HPDE6-E6E7 (cell line): ENCODE results near the gene WDR1.

Experiments
- DNase-seq: peaks from one replicate; pipeline ENCODE4 v3.0.0; 2011; ENCODE audit warnings: missing footprints; ENCODE audit errors: extremely low spot score

WDR1 gene

DNA sequence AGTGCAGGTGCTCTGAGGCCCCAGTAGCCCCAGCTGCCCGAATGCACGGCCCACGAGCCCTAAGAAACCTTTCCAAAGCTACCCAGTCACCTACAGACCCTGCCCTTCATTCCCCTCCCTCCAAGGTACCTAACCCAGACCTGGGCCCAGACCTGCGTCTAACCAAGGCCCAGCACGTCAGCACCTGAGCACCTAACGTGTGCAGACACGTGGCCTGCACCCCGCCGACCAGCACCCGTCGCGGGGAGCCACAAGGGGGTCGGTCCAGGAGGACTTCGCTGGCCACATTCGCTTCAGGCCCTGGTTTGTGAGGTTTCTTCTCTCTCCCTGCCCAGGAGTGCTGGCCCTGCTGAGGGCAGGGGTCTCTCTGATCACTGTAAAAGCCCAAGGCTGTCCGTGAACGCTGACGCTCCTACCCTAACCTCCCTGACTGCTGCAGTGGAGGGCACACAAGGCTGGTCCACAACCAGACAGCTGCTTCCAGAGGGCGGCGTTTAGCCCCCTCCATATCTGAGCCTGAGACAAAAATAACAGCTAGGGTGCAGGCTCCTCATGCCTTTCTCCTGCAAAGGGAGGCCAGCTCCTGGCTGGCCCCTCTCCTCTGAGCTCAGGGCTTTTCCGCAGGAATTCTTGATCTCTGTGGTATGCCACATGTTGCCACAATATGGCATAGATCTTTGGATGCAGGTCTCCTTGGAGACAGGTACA lies 31.8 kb downstream of the WDR1 start:
- no peak for DNase-seq

DNA sequence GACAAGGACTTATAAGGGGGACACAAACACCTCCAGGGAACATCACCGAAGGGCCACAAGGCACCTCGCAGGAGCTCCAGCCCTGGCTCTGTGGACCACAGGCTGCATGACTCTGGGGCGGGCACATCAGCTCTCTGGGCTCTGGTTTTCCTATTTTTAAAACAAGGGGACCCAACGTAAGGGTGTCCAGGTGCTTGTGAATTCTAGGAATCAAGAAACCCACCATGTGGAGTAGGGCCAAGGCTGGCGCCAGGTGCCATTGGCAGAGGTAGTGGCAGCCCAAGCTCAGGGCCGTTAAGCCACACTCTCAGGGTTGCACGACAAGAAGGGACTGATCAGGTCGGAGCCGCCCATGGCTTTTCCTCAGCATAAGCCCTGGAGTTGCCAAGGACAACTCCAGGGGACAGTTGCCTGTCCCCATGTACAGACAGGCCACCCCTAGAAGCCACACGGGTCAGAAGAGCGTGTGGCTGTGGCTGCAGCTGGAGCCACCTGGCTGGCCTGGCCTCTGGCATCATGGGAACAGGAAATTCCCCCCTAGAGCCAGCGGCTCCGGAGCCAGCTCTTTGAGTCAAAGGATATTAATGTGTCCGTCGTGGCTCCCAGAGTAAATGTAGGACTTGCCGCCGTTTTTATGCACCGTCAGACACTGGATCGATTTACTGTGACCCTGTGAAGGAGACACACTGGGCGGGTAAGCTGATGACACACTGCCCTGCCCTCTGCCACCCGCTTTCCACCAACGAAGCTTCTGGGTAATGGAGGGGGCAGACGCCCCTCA lies 32.5 kb downstream of the WDR1 start:
- DNase-seq: no peak

DNA sequence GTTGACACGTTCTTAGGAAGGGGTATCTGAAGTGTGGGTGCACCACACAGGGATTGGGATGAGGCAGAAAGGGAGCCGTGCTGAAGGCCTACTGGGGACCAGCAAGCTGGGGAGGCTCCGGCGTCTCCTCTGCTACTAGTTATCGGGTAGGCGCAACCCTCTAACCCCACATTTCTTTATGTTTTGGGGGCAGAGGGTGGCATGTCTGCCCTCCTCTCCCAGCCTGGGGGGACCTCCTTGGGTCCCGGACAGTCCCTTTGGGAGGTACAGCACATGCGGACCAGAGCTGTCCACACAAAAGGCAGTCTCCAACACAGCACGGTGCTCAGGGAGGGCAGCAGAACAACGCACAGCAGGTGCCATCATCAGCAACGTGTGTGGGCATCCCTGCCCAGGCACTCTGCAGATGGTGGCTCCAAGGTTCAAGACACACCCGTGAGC lies 33.2 kb downstream of the WDR1 start:
- no peak for DNase-seq

DNA sequence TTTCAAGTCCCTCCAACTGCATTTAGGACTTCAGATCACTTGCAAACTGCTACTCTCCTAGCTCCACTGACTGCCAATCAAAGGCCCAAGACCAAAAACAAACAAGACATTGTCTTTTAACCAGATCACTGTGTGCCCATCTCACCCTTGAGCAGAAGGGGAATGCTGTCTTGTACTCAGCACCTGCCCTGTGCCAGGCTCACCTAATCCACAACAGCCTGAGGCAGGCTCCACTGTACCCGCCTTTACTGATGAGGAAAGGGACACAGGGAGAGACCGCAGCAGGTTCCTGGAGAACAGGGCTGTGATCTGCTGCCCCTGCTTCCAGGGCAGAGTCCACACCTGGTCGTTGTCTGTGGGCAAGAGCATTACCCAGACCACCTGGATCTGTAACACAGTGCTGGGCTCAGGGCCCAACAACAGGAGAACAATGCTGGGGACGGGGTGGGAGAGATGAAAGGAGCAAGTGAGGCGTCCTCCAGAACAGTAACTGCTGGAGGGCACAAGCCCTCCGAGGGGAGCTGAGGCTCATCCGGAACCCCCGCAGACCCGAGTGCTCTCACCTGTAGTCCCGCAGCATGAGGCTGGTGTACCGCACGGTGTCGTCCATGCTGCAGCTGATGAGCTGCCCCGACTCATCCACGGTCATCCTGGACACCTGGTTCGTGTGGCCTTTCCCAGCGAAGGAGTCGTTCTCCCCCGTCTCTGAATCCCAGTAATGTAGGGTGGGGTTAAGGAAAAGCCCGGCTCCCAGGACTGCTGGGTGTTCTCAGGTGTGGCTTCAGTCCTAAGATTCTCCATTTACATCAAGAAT lies 33.9 kb downstream of the WDR1 start:
- DNase-seq: no peak

DNA sequence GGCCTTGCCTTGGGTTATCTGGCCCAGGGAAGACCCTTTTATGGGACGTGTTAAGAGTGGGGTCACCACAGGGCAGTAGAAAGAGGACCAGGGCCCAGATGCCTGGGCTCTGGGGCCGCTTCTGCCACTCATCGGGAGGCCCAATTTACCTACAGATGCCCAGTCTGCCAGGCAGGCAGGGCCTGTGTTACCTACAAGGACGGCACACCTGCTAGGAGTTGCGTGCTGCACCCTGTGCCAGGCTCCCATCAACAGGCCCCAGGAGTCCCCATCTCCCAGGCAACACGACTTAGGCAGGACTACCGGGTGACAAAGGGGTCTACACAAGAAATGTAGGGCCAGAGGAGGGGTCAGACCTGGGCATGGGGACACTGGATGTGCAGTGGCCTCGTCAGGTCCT lies 34.6 kb downstream of the WDR1 start:
- no peak for DNase-seq

DNA sequence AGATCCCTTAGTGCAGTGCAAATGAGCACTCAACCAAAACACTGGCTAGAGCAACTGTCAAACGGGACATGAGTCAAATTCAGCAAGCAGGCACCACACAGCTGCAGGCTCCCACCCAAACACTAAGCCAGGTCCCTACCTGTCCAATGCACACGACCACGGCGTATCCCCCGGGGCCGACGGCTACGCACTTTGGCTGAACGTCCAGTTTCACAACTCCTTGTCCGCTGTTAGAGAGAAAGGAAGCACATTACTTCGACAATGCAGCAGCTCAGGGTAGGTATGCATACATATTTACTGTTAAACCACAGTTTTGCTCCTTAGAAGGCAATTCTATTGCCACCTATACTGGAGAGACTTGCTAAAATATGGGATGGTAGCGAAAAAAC lies 35.4 kb downstream of the WDR1 start:
- DNase-seq: no peak

DNA sequence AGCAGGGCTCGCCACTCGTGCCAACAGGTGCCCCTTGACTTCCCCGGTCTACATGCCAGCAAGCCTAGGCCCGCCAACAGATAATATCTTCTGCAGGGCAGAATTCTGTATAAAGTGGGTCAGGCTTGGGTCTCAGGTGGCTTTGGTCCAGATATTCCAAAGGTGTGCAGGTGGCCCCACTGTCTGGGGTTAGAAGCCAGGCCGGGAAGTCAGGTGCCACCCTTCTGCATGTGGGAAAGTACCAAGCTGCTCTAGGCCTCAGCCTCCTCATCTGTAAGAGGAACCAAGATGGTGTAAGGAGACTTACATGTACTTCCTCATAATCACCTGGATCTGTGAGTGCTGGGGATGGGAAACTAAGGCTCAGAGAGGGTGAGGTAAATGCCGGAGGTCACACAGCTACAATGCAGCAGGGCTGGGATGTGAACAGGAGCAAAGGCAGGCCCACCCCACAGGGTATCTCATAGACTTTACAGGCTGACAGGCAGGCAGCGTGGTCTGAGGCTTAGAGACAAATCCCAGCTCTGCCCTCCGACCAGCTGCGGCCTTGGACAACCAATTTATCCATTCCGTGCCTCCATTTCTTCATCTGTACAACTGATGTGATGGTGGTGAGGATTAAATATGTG lies 35.9 kb downstream of the WDR1 start:
- DNase-seq: no peak

DNA sequence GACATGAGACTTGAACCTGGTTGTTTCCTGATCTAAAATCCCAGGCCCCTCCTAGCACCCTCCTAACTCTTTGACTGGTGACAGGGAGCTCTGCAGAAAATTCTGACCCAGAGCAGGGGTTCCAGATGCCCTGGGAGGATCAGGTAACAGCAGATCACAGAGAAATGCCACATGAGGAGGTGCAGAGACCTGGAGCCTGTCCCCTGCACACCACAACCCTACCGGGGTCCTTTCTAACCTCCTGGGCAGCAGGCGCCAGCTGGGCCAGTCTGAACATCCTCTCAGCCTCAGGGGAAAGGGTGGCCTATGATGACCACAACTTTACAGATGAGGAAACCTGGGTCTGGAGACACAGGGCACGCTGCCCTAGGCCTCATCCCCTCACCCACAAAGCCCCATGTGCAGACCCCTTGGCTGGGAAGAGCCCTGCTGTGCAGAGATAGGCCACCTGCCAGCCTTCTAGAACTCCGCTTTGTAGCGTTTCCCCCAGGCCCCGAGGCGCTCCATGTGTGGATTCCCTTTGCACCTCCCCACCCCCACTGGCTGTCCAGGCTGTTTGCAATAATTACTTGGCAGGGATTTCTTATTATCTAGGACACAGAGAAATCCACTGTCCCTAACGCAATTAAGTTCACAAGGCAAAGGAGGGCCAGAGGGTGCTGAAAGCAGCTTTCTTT lies 36.5 kb downstream of the WDR1 start:
- no peak for DNase-seq

DNA sequence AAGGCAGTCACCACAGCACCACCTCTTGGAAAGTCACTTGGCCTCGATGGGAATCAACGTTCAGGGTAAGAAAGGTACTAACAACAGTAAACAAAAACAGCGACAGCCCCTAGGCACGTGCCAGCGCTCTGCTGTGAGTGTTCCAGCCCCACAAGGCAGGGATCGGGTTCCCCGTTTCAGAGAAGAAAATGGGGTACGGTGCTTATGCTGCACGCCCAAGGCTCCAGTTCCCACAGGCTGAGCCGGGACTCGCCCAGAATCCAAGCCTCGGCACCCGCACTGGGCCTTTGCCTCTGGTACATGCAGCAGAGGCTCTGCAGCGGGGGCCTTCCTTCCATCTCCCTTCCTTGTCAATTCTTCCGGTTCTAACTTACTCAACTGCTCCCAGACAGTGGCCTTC lies 37.3 kb downstream of the WDR1 start:
- DNase-seq: no peak

DNA sequence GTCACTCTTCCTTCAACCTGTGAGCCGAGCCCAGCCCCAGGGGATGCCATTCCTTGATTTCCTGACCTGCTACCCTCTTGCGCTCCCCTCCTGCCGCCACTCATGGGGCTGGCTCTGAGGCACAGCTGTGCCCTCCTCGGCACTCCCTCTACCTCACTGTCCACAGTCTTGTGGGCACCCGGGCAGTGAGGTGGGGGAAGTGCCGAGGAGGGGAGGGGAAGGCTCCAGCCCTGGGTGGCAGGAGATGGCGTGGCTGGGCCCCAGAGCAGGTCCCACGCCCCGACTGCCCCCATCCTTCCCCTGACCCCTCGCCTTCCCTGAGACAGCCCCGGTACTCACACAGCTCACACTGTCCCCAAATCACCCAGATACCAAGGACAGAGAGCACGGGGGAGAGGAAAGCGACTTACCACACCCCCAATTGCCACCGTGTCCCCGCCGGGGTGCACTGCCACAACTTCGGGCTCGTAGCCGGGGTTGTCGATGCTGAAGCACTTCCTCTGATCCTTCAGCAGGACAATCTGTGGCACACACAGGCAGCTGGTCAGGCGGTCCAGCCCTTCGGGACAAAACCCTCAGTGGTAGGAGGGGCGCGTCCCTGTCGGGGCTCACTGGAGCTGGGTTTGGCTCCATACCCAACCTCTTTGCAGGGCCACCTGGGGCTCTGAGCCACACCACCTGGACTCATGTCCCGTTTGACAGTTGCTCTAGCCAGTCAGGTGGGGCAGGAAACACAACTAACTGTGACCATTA lies 37.9 kb downstream of the WDR1 start:
- no peak for DNase-seq

DNA sequence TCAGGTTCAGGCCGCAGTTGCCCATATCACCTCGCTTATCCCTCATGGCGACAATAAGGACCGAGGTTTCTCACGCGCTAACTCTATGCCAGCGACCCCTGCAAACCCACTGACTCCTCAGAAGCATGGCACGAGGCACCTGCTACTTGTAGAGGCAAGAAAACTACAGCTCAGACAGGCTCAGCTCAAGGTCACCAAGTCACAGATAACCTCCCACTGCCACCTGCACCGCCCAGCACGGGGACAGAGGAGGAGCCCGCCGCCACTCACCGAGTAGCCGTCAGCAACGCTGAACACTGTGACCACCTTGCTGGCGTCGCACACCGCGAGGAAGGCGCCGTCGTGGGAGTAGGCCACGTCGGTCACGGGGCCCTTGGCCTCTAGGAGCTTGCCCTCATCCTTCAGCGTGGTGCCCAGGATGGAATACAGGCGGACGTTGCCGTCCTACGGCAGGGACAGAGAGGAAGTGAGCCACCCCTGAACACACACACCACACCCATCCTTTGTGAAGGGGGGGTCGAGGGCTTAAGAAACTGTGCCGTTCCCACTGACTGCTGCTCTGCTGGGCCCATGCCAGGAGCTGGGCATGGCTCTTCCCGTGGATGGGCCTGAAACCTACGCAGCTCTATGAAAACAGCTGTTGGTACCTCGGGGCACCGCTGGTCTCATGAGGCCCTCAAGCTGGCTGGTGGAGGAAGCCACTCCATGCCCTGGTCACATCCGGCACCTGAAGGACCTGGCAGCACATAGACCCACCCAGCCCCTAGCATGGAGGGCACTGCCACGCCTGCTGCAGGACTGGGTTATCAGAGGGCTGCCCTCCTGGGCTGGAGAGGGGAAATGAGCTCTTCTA lies 38.9 kb downstream of the WDR1 start:
- no peak for DNase-seq

DNA sequence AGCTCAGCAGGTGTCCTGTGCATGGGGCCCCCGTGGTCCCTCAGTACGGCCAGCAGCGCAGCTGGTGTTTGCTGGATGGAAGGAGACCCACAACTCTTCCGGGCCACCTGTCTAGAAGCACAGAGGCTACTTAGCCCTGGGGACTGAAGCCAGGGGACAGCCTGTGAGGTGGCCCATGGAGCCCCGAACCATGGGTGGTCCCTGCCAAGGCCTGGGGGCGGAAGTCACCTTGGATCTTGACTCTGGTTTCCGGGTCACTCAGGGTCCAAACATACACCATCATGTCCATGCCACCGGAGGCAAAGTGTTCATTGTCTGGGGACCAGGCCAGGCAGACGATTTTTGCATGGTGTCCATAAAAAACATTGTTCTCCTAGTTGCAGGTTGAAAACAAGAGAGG lies 39.5 kb downstream of the WDR1 start:
- no peak for DNase-seq

DNA sequence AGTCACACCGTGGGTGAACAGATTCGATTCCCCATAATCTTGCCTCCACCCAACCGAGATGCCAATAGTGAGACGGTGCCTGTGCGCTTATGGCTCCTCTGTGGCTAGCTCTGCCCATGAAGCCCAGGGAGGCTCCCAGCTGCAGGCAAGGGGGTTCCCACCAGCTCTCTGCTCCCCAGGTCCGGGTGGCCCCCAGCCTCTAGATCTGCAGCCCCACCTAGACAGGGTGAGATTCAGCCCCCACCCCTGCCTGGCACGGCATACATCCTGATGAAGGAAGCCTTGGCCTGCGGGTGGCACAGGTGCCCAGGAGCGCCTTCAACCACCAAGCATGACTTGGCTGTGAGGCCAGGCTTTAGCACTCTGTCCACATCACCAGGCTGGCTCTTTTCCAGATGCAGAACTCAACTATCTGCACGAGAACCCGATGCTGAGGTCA lies 40.6 kb downstream of the WDR1 start:
- no peak for DNase-seq

DNA sequence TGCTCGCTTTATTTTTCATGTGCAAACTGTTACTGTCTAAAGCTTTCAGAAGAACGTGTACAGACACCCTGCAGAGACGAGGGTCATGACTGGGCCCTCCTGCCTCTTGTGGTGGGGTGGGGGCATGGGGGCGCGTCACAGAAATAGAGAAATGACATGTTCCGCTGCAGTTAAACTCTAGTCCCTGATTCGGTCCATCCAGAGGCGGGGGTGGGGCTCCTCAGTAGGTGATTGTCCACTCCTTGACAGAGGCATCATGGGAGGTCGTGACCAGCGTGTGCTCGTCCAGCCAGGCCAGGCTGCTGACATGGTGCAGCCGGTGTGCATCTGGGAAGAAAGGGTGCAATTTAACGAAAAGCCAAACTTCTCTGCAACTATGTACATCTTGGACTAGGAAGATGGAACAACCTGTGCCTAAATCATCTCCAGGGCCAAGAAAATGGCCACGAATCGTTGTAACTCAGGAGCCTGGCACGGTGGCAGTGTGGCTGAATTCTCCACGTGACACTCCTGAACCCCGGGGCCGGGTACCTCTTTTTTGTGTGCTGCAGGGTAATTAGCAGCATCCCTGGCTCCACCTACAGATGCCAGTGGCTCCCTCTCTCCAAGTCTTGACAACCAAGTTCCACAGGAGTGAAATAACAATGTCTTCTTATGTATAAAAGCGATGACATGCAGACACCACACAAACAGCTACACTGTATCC lies 41.3 kb downstream of the WDR1 start:
- DNase-seq: no peak

DNA sequence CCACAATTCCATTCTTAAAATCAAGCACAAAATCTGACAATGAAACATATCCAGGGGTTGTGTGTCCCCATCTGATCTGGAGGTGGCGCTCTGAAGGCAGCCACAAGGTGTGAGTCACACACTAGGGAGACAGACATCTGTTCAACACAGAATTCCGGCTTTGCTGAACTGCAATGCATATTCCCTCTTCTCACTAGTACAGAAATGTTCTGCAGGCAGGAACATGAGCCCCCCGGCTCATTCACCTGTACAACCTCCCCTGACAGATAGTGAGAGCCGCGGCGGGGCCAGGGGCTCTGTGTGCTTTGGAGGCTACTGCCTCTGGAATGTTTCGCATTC lies 41.9 kb downstream of the WDR1 start:
- DNase-seq: no peak

DNA sequence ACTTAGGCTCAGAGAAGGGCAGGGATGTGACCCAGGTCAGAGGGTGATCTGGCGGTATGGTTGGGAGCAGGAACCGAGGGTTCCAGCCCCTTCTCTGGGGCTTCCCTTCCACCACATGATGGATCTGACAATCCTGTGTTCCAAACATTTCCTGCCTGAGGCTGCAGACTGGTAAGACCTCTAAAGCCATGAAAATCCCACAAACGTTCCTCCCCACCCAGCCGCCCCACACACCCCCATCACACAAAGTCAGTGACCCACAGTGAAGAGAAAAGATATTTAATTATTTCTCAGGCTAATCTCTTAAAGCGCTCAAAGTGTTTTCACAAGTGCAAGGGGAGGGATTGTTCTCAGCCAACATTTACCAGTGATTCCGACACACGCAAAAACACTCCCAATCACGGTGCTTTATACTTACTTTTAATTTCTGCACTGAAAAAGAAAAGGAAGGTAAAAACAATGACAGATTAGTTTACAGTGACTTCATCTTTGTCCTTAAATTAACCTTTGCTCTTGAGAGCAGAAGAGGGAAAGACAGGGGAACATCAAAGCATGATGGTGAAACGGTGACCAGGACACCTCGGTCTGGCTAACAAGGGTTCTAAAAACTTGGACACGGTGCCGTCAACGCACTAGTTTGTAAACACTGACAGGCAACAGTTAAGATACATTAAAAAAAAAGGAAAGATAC lies 42.4 kb downstream of the WDR1 start:
- DNase-seq: no peak

DNA sequence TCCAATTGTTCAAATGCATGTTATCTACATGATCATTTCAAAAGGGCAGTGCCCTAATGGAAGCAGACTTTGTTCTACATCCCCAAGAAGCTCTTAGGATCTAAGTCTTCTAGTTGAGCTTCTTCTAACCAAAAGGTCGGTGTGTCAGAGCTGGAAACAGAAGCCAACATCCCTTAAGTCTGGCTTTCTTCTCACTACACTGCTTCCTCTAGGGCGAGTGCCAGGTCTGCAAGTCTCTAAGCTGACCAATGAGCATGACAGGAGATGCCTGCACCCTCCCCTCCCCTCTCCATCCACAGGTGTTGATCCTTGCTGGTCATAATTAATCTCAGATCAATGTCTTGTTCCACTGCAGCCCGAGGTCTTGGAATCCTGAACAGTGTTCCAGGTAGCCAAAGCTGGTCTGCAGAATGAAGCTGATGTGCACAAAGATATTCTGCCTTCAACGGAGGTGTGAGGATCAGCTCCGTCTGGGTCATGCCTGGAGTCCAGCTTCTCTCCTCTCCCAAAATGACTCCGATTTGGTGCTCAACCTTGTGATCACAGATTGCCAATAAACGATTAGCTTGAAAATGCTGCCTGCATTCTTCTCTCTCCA lies 44.1 kb downstream of the WDR1 start:
- no peak for DNase-seq

DNA sequence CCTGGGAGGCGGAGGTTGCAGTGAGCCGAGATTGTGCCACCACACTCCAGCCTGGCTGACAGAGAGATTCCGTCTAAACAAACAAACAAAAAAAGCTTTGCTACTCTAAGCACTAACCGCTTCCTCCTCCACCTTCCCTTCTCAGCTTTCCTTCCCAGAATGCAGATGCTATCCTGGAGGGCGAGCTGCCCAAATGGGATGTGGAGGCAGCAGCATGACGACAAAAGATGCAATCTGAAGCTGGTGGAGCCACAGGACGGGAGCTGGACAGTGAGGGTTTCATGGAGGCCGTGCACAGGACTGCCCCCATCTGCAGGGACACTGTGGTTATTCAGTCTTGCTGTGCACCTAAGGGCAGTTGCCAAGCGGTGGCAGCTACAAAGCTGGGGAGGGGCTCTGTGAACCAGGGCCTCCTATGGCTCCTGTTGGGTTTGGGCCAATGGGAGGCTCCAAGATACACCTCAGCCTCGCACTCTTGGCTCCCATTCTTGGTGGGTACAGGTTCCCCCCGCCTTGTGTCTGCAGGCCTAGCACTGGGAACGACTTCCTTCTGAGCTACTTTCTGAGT lies 47.4 kb downstream of the WDR1 start:
- no peak for DNase-seq
